DMS114 treated with DMSO at 0.1 percent for 48 hours (cell line): ENCODE measurements around the gene PBX1.

ENCODE experiments used
- DNase-seq: peaks from one replicate; lab custom pipeline; 2025; ENCODE audit not compliant: unreplicated experiment; lab: John Stamatoyannopoulos, UW

PBX1 gene

DNA sequence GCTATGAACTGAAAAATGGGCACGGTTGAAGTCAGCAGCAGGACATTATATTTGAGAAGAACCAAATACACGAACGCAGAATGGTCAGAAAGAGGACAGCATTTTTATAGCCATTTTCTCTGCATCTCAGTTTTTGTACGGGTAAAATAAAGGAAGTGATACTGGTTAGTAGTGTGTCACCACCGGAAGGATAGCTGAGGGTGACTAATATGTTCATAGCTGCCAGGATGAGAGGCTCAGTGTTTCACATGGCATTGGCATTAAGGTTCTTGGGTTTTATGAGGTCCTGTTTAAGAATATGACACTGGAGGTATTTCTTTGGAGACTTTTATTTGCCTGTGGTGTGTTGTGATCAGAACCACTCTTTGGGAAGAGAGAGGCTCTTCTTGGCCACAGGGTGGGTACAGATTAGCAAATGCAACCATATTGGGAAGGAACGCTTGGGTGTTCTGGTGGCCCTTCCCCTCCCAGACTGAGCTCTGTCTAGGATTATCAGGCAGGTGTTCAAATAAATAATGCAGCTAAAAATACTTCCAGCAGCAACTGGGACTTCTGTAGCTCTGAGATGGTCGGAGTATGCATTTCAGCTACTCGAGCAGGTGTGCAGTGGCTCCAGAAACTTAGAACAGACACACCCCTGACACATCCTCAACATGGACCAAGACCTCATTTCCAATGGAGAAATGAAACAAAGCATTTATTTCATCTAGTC, 158.2 kb downstream of the PBX1 start:
- no peak for DNase-seq

DNA sequence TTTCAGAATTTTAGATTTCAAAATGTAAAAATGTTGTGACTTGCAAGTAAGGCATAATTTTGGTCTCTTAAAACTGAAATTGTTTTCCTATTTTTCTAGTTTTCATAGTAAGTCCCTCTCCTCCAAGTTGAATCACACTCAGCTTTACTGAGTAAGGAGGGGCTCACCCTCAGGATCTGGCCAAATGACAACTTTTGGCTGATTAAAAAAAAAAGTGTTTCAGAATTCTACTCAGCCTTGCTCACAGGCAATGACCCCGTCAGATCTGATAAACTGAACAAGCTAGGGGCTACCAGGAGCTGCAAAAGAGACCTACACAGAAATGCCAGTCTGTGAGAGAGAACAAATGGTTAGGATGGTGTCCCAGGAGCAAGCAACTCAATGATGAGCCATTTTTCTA, 159.8 kb downstream of the PBX1 start:
- DNase-seq, result no peak

DNA sequence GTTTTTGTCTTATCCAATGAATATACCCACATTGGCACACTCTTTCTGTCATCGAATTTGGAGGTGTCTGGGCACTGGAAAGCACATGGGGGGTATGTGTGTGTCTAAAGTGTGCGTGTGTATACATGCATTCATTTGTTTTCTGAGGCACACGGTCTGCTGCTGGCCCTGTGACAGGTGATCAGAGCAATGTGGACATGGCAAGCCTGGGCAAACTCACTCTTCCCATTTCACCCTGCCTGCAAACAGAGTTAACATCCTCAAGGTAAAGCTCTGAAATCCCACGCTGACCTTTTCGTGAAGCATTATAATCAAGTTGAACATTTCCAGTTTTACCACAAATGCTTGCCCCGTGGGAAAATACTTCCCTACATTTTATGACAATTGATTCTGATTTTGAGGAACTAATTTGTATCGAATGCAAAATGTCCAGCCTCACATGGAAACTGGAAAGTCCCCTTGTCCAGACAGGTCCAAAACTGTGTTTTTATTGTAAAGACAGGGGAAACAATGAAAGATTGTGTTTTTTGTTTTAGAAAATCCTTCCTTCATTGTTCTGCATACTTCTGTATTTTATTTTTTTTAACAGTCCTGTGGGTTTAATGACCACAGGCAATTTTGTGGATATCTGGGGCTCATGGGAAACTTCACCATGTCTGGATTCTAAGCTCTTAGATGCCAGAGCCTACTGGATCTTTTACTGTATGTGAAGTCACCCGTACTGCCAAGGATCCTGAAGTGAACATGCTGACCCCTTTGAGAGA, 160.9 kb downstream of the PBX1 start:
- DNase-seq, result no peak

DNA sequence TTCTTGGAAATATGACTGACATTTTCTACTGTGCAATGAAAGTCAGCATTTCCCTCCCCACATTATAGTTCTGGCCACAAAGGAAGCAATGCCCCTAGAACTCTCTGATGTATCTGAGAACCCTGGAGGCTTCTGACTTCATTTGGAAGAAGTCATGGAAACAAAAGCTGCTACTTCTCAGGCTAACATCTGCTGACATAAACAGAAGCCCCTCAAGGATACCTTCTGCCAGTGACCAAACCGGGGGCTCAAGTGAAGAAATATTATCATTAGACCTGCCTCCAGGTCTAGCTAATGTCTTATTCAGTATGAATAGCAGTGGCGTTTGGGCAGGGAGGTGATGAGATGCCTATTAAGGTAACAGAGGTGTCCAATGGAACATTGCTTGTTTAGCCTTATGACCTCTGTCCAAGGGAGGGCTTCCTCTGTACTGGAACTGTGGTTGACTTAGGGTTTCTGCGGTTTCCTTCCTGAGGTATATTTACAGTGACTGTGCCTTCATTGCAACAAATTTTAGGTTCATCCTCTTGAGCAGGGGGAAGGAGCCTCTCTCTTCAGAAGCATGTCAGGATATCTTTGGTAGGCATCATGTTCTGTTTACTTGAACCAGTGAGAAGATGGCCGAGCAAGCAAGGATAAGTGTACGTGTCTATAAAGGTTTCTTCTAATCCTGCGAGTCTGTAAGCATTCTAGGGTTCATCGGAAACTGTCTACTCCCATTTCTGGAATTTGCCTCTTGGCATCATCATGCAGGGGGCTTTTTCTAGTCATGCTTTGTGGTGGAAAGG, 161.7 kb downstream of the PBX1 start:
- no peak for DNase-seq

DNA sequence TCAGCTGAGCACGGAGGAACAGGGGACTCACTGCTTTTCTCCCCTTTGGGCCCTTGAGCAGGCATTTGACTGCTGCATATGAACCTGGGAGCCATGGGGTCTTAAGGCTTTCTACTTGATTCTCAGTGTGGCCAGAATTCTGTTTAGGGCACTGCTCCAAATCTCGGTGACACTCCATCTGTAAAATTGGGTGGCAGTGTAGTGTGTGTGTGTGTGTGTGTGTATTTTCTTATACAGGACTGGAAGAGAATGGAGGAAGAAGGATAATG, 162.2 kb downstream of the PBX1 start:
- DNase-seq, result no peak

DNA sequence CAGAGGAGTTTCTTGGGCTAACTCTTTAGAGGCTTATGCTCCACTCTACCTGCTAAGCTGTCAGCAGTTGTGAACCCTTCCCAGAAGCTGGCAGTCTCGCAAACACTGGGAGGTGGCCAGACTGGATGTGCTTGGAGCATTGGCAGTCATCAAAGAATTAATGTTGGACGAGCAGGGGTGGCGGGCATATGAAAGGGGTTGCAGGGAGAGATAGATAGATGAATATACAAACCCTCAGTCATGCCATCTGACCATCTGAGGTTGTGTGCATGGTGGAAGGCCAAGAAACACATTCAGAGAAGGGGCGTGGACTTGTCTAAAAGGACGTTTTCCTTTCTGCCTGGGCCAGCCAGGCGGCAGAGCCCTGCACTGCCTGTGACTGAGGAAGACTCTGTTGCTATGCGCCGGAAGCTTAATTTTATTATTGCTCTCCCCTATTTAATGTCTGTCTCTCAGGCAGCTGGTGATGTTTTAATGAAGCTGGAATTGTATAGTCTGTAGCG, 164.4 kb downstream of the PBX1 start:
- no peak for DNase-seq

DNA sequence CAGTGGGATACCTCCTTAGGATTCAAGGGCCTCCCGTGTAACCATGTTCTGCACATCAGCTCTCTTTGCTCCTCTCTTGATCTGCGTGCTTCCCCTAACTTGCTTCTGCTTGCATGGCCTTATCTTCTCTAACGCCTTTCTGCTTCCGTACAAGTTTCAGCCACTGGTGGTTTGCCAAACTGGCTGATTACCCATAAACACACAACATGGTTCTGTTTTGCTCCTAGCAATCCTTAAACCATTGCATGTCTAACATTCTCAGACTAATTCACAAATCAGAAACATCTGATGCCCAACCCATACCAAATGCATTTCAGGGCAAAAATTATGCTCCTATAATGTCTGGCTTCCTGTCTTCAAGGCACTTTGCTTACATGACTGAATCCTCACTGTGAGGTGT, 166.4 kb downstream of the PBX1 start:
- DNase-seq, result no peak

DNA sequence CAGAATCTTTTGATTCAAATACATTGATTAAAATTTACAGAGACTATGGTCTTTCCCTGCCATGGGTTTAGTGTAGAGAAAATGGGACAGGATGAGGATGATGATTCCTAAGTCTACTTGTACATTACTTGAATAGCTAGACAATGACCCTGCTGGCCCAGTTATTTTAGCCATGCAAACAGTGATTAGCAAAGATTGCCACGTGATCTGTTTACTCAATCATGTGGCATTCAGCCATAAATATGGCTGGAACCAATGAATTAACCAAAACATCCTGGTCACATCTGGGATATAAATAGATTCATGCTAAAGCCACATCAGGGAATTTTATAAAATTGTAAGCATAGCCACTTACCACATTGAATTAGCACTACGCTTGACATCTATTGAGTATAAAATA, 167.3 kb downstream of the PBX1 start:
- DNase-seq, result no peak

DNA sequence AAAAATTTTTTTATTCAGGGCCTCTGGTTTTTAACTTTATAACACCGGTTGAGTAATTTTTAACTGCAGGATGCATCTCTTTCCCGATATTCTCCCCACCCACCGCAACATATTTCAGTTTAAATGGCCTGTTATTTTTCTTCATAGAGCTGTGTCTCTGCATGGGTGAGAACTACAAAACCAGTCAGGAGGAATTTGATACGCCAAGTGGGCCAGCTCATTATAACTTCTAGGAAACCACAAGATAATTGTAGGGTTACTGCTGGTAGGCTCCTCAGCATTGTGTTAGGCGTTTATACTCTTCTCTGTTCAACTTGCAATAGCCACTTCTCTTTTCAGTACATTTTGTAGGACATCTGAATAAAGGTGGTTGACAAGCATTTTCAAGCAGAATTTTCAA, 169.7 kb downstream of the PBX1 start:
- DNase-seq, result no peak

DNA sequence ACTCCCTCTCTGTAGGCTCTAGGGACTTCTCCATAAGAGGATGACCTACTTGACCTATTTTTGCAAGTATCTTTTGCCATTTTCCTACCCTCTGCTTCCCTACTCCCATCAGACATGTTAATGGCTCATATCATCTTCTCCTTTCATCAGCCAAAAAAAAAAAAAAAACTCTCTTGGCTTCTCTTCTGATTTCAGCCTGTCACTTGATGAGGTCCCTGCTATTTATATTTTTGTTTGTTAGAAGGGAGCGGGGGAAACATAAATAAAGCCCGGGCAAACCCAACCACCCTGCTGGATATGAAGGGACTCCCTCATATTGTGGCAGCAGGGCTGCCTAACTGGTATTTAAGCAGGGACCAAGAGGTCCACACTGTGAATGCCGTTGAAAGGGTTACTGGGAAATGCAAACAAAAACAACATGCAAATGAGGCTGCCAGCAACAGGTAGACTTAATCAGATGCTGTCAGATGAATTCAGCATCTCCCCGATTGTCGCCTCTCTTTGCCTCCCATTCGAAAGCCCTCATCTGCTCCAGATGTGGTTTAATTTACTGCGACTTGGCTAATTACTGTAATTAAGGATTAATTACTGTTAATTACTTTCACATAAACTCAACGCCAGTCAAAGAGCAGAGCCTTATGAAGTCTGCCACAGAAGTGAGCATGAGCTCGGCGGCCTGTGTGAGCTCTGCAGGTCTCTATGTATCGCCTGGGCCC, 172.3 kb downstream of the PBX1 start:
- DNase-seq, result no peak

DNA sequence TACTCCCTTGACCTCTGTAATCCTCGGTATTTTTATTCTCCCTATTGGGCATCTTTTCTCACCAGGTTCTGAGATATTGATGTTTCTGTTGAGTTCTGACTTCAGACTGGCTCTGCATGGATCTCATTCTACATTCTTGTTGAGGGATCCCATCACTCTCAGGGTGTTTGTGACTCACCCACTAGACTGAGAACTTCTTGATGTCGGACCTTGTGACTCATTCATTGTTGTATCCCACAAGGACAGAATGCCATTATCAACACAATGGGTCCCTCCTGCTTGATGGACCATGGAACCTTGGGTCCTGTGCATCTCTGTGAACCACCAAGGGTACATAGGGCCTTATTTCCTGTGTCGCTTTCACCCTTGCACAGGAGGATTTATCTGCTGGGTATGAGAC, 174.1 kb downstream of the PBX1 start:
- DNase-seq, result no peak

DNA sequence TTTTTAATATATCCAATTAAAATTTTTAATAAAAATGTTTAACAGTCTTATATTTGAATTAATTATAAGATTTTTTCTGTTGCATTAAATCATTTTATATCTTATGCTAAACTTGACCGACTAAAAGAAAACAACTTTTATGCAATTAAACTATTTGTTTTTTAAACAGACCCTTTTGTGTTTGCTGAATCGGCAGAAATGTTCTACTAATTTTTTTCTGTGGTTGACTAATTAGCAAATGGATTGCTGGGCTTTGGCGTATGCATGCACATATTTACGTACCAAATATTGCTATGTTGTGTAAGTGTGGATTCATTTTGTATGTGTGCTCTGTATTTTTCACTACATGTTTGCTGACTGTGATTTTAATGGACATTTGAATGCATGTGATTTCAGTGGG, 174.8 kb downstream of the PBX1 start:
- DNase-seq, result no peak

DNA sequence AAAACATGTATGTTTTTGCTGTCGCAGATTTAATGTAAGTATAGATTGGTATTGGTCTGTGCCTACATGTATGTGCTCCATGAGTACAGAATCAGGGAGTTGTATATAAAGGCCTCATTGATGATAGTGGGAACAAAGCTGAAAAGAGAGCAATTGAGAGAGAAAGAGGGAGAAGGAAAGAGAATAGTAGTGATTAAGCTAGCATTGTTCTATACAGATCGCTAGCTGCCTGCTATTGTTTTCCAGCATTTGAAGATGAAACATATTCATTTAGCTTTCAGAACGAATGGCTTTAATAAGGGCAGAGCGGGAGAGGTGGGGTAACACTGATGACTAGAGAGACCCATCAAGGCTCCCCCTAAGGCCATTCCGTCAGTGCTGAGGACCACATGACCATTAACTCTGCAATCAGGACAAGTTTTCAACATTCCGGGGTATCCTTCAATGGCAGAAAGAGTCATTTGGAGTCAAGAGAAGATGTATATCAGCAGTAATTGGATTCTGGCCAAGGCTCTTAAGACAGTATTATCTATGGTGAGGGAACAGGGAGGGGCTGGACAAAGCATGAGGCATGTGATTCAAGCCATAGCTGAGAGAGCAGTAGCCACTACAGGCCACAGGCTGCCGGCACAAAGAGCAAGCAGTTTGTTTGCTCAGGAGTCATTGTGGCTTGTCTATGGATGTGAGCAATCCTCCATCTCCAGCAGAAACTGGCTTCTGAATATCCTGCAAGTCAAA, 176.5 kb downstream of the PBX1 start:
- DNase-seq, result no peak

DNA sequence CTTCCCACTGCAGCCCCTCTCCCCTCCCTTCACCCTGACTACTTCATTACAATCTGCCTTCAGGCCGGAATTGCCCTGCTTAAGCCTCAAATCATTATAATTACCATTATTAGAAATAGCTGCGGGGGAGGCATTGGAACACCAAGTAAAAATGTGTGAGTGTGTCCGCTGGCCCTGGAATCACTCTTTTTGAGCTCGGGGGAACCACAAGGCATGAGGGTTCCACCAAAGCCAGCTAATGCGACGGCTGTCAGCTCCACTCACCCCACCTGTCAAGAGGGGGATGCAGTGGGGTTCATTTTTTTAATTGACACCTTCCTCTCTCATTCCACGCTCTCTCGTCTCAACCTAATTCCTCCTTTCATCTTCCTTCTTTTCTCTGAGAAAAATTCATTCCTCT, 177.2 kb downstream of the PBX1 start:
- no peak for DNase-seq

DNA sequence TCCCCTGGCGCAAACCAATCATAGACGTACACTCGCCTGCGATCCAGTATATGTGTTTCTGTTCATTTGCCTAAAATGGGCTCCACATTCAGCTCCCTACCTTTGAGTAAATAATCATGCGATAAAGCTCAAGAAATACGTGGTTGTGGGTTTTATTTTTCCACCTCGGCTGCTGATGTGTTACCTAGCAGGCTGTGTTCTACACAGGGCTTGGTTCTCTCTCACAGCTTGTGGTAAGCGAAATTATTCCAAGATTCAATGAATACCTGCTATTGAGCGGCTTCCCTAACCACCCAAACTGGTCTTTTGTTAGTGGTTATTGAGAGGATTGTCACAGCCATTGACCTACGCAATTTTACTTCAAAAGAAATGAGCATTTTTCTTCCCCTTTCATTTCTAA, 180.2 kb downstream of the PBX1 start:
- DNase-seq, result no peak

DNA sequence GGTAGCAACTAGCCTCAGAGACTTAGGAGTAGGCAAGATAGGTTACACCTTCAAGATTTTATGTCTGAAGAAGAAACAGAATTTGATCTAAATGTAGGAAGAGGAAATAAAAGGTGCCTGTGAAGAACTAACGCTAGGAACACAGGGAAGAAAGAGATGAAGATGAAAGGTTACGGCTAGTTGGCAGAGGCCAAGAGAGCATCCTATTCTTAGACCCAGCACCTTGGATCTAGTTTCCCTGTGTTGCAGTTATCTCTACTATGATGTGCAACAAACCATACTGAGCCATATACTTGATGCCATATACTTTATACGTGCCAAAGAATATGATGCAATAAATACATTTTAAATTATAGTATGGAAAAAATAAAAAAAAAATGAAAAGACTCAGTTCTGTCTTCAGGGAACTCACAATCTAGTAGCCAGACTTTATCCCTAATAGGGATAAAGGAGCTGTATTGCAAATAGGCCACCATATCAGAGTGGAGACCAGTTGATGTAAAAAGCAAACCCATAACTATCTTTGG, 181.1 kb downstream of the PBX1 start:
- no peak for DNase-seq

DNA sequence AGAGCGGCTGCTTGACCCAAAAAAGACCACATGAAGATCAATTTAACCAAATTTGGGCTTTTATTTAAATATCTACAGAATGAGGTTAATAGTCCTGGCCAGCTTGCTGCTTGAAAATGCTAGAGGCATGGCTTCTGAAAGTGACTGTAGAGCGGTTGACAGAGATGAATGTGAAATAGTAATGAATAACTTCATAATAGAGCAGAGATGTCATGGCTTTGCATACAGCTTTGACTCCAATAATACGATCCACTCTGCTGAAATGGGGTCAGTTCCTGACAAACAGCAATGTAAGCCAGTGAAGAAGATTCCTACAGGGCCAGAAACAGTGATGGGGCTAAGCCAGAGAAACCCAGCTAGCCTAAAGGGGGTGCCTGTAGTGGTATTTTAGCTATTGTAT, 183.8 kb downstream of the PBX1 start:
- DNase-seq, result no peak

DNA sequence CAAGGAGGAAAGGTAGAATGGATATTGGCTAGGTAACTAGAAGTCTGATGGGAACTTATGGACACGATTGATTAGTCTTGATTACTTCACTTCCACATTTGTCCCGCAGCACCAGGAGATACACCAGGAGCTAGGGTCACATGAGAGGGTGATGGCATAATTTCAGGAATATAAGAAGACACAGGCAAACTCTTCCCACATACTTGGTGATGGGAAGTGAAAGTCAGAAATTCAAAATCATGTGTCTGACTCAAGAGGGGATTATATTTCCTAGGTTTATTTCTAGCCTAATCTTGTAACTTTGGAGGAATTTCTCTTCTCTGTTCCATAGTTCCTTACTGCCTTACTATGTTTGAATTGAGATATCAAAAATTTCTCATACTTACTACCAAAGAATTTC, 185.0 kb downstream of the PBX1 start:
- DNase-seq, result no peak

DNA sequence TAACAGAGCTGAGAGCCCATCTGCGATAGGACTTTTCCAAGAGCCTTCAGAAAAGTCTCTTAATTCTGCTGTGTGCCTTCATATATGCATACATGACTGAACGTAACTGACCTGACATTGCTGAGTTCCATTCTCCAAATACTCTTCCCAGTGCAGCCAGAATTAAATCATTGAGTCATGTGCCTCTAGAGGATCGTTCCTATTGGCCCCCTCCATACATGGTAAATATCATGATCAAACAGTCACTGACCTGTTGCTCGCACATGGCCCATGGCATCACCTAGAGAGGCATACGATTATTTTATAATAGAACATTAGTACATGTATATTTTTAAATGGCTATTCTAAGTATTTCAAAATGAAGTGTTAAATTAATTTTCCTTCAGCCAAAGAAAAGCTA, 186.8 kb downstream of the PBX1 start:
- no peak for DNase-seq

DNA sequence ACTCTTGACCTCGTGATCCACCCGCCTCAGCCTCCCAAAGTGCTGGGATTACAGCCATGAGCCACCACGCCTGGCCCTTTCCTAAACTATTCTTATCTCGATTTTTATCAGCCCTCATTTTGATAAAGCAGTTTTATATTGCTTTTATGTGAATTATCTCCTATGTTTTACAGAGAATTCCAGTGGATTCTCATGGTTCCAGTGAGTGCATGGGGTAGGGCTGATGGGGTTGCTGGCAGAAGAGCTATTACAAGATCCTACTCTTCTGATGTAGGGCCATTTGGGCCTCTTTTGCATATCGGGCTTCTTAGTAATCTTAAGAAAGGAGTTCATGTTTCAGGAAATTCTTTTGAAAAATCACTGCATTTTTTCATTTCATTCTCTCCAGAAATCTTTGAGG, 187.6 kb downstream of the PBX1 start:
- no peak for DNase-seq
